Stomach (tissue), 9 donors: ENCODE data around the gene BCL2L12. TPM values are rescaled to one million over a fixed set of nuclear protein-coding genes. Genes with fewer than 3 reads are reported as not detected.

Experiments
- DNase-seq, 2 donors: peaks; one replicate each; pipeline versions ENCODE4 v3.0.0 to v3.0.0-alpha.2; 2013 to 2019
- H3K27ac ChIP-seq, 5 donors: fragments of 200-600 bp in 4 of 5; sonication (generic) in 4 of 5; one replicate each; pipeline ENCODE4 v1.5.1; 2013 to 2019; ENCODE audit warnings: mild to moderate bottlenecking in 1 of 5, moderate library complexity in 1 of 5
- H3K27me3 ChIP-seq, 3 donors: fragments of 200-600 bp; sonication (generic); one replicate each; pipeline ENCODE4 v1.5.1; 2017 to 2019; ENCODE audit warnings: mixed run types in 1 of 3
- H3K36me3 ChIP-seq, 4 donors: fragments of 200-600 bp; sonication (generic); 1 replicate in 3 of 4; 2 replicates in 1 of 4; pipeline ENCODE4 v1.5.1; 2016 to 2019
- H3K4me1 ChIP-seq, 4 donors: fragments of 200-600 bp; sonication (generic); one replicate each; pipeline ENCODE4 v1.5.1; 2016 to 2019
- H3K4me3 ChIP-seq, 4 donors: fragments of 200-600 bp; sonication (generic) in 3 of 4; one replicate each; pipeline ENCODE4 v1.5.1; 2016 to 2019; ENCODE audit warnings: mild to moderate bottlenecking in 1 of 4
- H3K9me3 ChIP-seq, 4 donors: fragments of 200-600 bp; sonication (generic); one replicate each; pipeline ENCODE4 v1.5.1; 2016 to 2019
- CTCF ChIP-seq, 7 experiments: fragments of 450-650 bp in 4 of 7; fragments of 200-600 bp in 3 of 7; sonication (generic) in 3 of 7; IDR thresholded peaks; one replicate each; pipeline ENCODE4 v1.5.1; 2016 to 2019; ENCODE audit warnings: antibody characterized with exemption in 7 of 7, control low read depth in 2 of 7, mild to moderate bottlenecking in 1 of 7
- EP300 ChIP-seq: sonication (generic); formaldehyde crosslinking; IDR thresholded peaks from one replicate; pipeline ENCODE4 v1.6.1; 2017; ENCODE audit warnings: antibody characterized with exemption
- POLR2A ChIP-seq, 4 donors: fragments of 450-650 bp; IDR thresholded peaks; one replicate each; pipeline ENCODE4 v1.6.1; 2016; ENCODE audit warnings: antibody characterized with exemption in 4 of 4, control low read depth in 2 of 4, mild to moderate bottlenecking in 1 of 4, moderate library complexity in 1 of 4
- POLR2AphosphoS5 ChIP-seq, 3 donors: sonication (generic); formaldehyde crosslinking; IDR thresholded peaks; one replicate each; pipeline ENCODE4 v1.6.1; 2016; ENCODE audit warnings: antibody characterized with exemption in 3 of 3
- WGBS, 5 donors: extraction: QIAGEN DNeasy Blood & Tissue Kit in 3 of 5; methylation state at CpG; one replicate each; pipeline versions ENCODE4 v1.1.5 to v1.1.7; 2013 to 2018; 5-methylcytosine and 5-hydroxymethylcytosine counted together
- intact Hi-C: fragments of 100-400 bp; cut with DNase I; formaldehyde crosslinking; loops from one replicate; pipeline ENCODE4 v1.15.1; 2023; ENCODE audit warnings: low total_unique reads
- polyA plus RNA-seq, 3 donors: library from polyadenylated mRNA; stranded (reverse); fragments of 200-250 nt; gene quantifications; one replicate each; pipeline ENCODE4 v1.2.3, GENCODE V29; 2013
- total RNA-seq, 5 donors: library from RNA; depleted of rRNA; stranded (reverse); fragments of >200 nt; gene quantifications; one replicate each; pipeline versions ENCODE4 v1.1.0 to v1.2.3, GENCODE V29; 2014 to 2016
- donor health status: healthy with polysubstance abuse.
- donor health status: Bipolar disorder and iron deficiency.
- donor health status: healthy.

The BCL2L12 gene
- total and polyA plus RNA-seq, 8 donors, result 2.3 to 23.3 (median 9.4) TPM

- WGBS, 5 donors, result 91 to 95% (median 92%) methylated on average over 16 to 17 of the region's 17 CpGs
- intact Hi-C loops, result no loop called here
- peaks cover 50 to 71% (median 67%) of the 10 kb centered on the region in 4 donors for H3K36me3 ChIP-seq
These were observed 19.1 kb upstream of the BCL2L12 start for GRCh38 chr19:49646586-49646985.

GRCh38 chr19:49651029-49651819, 14.5 kb upstream of the BCL2L12 start:
- no peak for DNase-seq
- WGBS, 5 donors, result 94 to 97% (median 96%) methylated on average over 16 to 72 of the region's 72 CpGs
- peaks cover 0 to 11% (median 5%) of the 10 kb centered on the region in 4 donors for H3K4me1 ChIP-seq
- H3K36me3 ChIP-seq, result peaks cover 76 to 100% (median 100%) of the 10 kb centered on the region in 4 donors
- no peaks in the 10 kb centered on the region for H3K27me3 ChIP-seq
- H3K4me3 ChIP-seq, result no peak overlapping the region
- intact Hi-C loops, result no loop called here
- TF ChIP-seq EP300 (no peak), CTCF (IDR thresholded peaks at IDR 0.05) (no peak), POLR2AphosphoS5 (IDR thresholded peaks at IDR 0.05) (no peak), POLR2A (IDR thresholded peaks at IDR 0.05) (no peak)
- H3K9me3 ChIP-seq, result no peaks in the 10 kb centered on the region
- no peak overlapping the region for H3K27ac ChIP-seq

More at GRCh38 chr19:49646586-49646985, 19.1 kb upstream of the BCL2L12 start:
- TF ChIP-seq CTCF (IDR thresholded peaks at IDR 0.05) (no peak), POLR2A (IDR thresholded peaks at IDR 0.05) (no peak), EP300 (no peak), POLR2AphosphoS5 (IDR thresholded peaks at IDR 0.05) (no peak)
- no peak overlapping the region for H3K27ac ChIP-seq
- DNase-seq, result no peak
- H3K27me3 ChIP-seq, result no peaks in the 10 kb centered on the region
- no peak overlapping the region for H3K4me3 ChIP-seq
- H3K9me3 ChIP-seq, result no peaks in the 10 kb centered on the region
- H3K4me1 ChIP-seq, result peaks cover 14 to 50% (median 40%) of the 10 kb centered on the region in 4 donors

- 93 to 97% (median 96%) methylated on average over 63 to 109 of the region's 110 CpGs for WGBS, 5 donors
- no peaks in the 10 kb centered on the region for H3K27me3 ChIP-seq
- peaks cover 76 to 100% (median 100%) of the 10 kb centered on the region in 4 donors for H3K36me3 ChIP-seq
- H3K9me3 ChIP-seq, result no peaks in the 10 kb centered on the region
- intact Hi-C loops, result no loop called here
- no peak overlapping the region for H3K27ac ChIP-seq
- no peak overlapping the region for H3K4me3 ChIP-seq
- TF ChIP-seq POLR2AphosphoS5 (IDR thresholded peaks at IDR 0.05), result no peak
- no peak for TF ChIP-seq EP300
- no peak for TF ChIP-seq POLR2A (IDR thresholded peaks at IDR 0.05)
- no peak for TF ChIP-seq CTCF (IDR thresholded peaks at IDR 0.05)
- no peak for DNase-seq
- peaks cover 0 to 4% (median 2%) of the 10 kb centered on the region in 4 donors for H3K4me1 ChIP-seq
These were observed 13.7 kb upstream of the BCL2L12 start for GRCh38 chr19:49651820-49652550.

- Histone ChIP-seq H3K9me3 (no peaks in the 10 kb centered on the region), H3K27ac (no peak overlapping the region), H3K4me3 (no peak overlapping the region), H3K27me3 (no peaks in the 10 kb centered on the region), H3K4me1 (no peaks in the 10 kb centered on the region), H3K36me3 (peaks cover 77 to 100% (median 100%) of the 10 kb centered on the region in 4 donors)
- 93 to 95% (median 95%) methylated on average over 51 to 58 of the region's 58 CpGs for WGBS, 5 donors
- no peak for DNase-seq
- intact Hi-C loops, result no loop called here
- TF ChIP-seq CTCF (IDR thresholded peaks at IDR 0.05) (no peak), POLR2A (IDR thresholded peaks at IDR 0.05) (no peak)
These were observed 12.9 kb upstream of the BCL2L12 start for GRCh38 chr19:49652551-49653465.
